Aorta (tissue), 5 donors: ENCODE results near the gene NT5C. TPM values are rescaled to one million over a fixed set of nuclear protein-coding genes. Genes with fewer than 3 reads are reported as not detected.
"Not testable (repeated sequence)": the region's sequence is repeated elsewhere in the genome, so short reads cannot be mapped to it uniquely, and the experiment has no call there.

Experiments
- ATAC-seq: fragments of 200-7000 bp; cut with Tn5 transposase; one replicate; pipeline ENCODE4 v1.9.1; 2022; ENCODE audit warnings: moderate library complexity; ENCODE audit not compliant: low FRiP score
- DNase-seq, 2 donors: peaks; one replicate each; pipeline ENCODE4 v3.0.0-alpha.2; 2020
- H3K27ac ChIP-seq, 2 donors: one replicate each; pipeline ENCODE4 v1.5.1; 2013; ENCODE audit warnings: low read length in 2 of 2, mild to moderate bottlenecking in 2 of 2, moderate library complexity in 2 of 2, control low read depth in 1 of 2, inconsistent platforms in 1 of 2, low read depth in 1 of 2
- H3K27me3 ChIP-seq, 2 donors: one replicate each; pipeline ENCODE4 v1.6.1; 2013; ENCODE audit warnings: control low read depth in 1 of 2, low read length in 1 of 2, mild to moderate bottlenecking in 1 of 2, moderate library complexity in 1 of 2; ENCODE audit not compliant: insufficient read depth in 2 of 2, control insufficient read depth in 1 of 2
- H3K36me3 ChIP-seq, 2 donors: one replicate each; pipeline ENCODE4 v1.6.1; 2013; ENCODE audit warnings: control low read depth in 1 of 2, low read length in 1 of 2, mild to moderate bottlenecking in 1 of 2; ENCODE audit not compliant: insufficient read depth in 2 of 2, control insufficient read depth in 1 of 2
- H3K4me1 ChIP-seq, 2 donors: one replicate each; pipeline ENCODE4 v1.6.1; 2013; ENCODE audit warnings: low read length in 2 of 2, control low read depth in 1 of 2, mild to moderate bottlenecking in 1 of 2, moderate library complexity in 1 of 2; ENCODE audit not compliant: insufficient read depth in 2 of 2, control insufficient read depth in 1 of 2
- H3K4me3 ChIP-seq, 2 donors: one replicate each; pipeline ENCODE4 v1.5.1; 2013; ENCODE audit warnings: low read length in 2 of 2, control low read depth in 1 of 2, mild to moderate bottlenecking in 1 of 2
- H3K9me3 ChIP-seq: one replicate; pipeline ENCODE4 v1.6.1; 2013; ENCODE audit warnings: mild to moderate bottlenecking, low read length; ENCODE audit not compliant: control insufficient read depth
- WGBS, 2 donors: extraction: QIAGEN DNeasy Blood & Tissue Kit; methylation state at CpG; one replicate each; pipeline ENCODE4 v1.1.7; 2013; 5-methylcytosine and 5-hydroxymethylcytosine counted together
- intact Hi-C, 2 donors: fragments of 100-400 bp; cut with DNase I; formaldehyde crosslinking; loops; one replicate each; pipeline versions ENCODE4 v1.14.2 to v1.15.0; 2022
- polyA plus RNA-seq, 2 donors: library from polyadenylated mRNA; stranded (reverse); fragments of 200-250 nt; gene quantifications; one replicate each; pipeline ENCODE4 v1.2.3, GENCODE V29; 2013
- total RNA-seq, 2 donors: library from RNA; stranded (reverse); fragmentation: NEBNext Ultra II Directional; extraction: Animal tissue kit (Norgen Biotek cat#: 25700); gene quantifications; one replicate each; pipeline ENCODE4 v1.2.1, GENCODE V29; 2021
- donor health status: healthy with polysubstance abuse.
- donor health status: Bipolar disorder and iron deficiency.
- donor health status: DM: no; HTN: no; CAD: no.
- donor health status: DM: no; HTN: no; CAD: no.
- donor health status: DM: yes; HTN: yes; CAD: no.

NT5C gene
- total and polyA plus RNA-seq, 4 donors = 24.7 to 93.0 (median 29.1) TPM

GRCh38 chr17:75163074-75163473 is 31.5 kb upstream of the NT5C start:
- intact Hi-C loops = no loop called here
- H3K4me1 ChIP-seq = no peaks in the 10 kb centered on the region
- H3K9me3 ChIP-seq = no peaks in the 10 kb centered on the region
- H3K27ac ChIP-seq = no peak overlapping the region
- H3K27me3 ChIP-seq = no peaks in the 10 kb centered on the region
- no peaks in the 10 kb centered on the region for H3K36me3 ChIP-seq
- DNase-seq (peak in 1 of 2 donors; percentile 8), ATAC-seq (no peak)
- 81 to 83% methylated on average over 5 of the region's 5 CpGs for WGBS, 2 donors
- H3K4me3 ChIP-seq = no peak overlapping the region

- ATAC-seq (no peak), DNase-seq (no peak)
- no peaks in the 10 kb centered on the region for H3K27me3 ChIP-seq
- H3K9me3 ChIP-seq = no peaks in the 10 kb centered on the region
- no peak overlapping the region for H3K4me3 ChIP-seq
- intact Hi-C loops = no loop called here
- H3K36me3 ChIP-seq = no peaks in the 10 kb centered on the region
- WGBS, 2 donors = 90% methylated on average over 5 of the region's 5 CpGs
- H3K27ac ChIP-seq = no peak overlapping the region
- no peaks in the 10 kb centered on the region for H3K4me1 ChIP-seq
Observed at GRCh38 chr17:75160211-75160610, 28.7 kb upstream of the NT5C start.

- ATAC-seq = no peak
- Histone ChIP-seq H3K36me3 (no peaks in the 10 kb centered on the region), H3K4me3 (no peak overlapping the region), H3K27me3 (no peaks in the 10 kb centered on the region), H3K9me3 (no peaks in the 10 kb centered on the region), H3K4me1 (no peaks in the 10 kb centered on the region), H3K27ac (no peak overlapping the region)
- intact Hi-C loops = no loop called here
- no peak for DNase-seq
- 85 to 87% methylated on average over 4 of the region's 4 CpGs for WGBS, 2 donors
Observed at GRCh38 chr17:75159196-75160031, 27.9 kb upstream of the NT5C start.

- intact Hi-C loops, H3K27ac ChIP-seq, ATAC-seq, DNase-seq, H3K4me3 ChIP-seq, H3K9me3 ChIP-seq, H3K27me3 ChIP-seq, H3K4me1 ChIP-seq, H3K36me3 ChIP-seq: not testable (repeated sequence)
- WGBS, 2 donors = 88 to 89% methylated on average over 8 of the region's 8 CpGs
Observed at GRCh38 chr17:75158480-75158879, 26.9 kb upstream of the NT5C start.

- H3K36me3 ChIP-seq = no peaks in the 10 kb centered on the region
- H3K9me3 ChIP-seq = no peaks in the 10 kb centered on the region
- intact Hi-C loops = no loop called here
- WGBS, 2 donors = 85 to 96% methylated on average over 3 of the region's 3 CpGs
- no peak overlapping the region for H3K27ac ChIP-seq
- ATAC-seq = no peak
- peak in 1 of 2 donors; percentile 5 for DNase-seq
- H3K27me3 ChIP-seq = peaks cover 0 to 2% of the 10 kb centered on the region in 2 donors
- no peak overlapping the region for H3K4me3 ChIP-seq
- H3K4me1 ChIP-seq = no peaks in the 10 kb centered on the region
Observed at GRCh38 chr17:75155191-75155601, 23.7 kb upstream of the NT5C start.

- Histone ChIP-seq H3K4me3 (peak within 1 kb of the TSS; percentile 44 to 69), H3K4me1 (no peaks in the 10 kb centered on the region), H3K27me3 (peaks cover 0 to 2% of the 10 kb centered on the region in 2 donors), H3K36me3 (no peaks in the 10 kb centered on the region), H3K27ac (no peak within 1 kb of the TSS), H3K9me3 (no peaks in the 10 kb centered on the region)
- peak; percentile 99 for ATAC-seq
- 2 to 3% methylated on average over 43 to 67 of the region's 67 CpGs for WGBS, 2 donors
- DNase-seq = peak; percentile 98 to 99
- intact Hi-C loops = no loop called here
Observed at GRCh38 chr17:75154195-75155106, 22.9 kb upstream of the NT5C start, which contains the start of gene JPT1. Gene JPT1 (minus strand): TSS chr17:75154512. CDS start chr17:75154397, 115 bp downstream.

- H3K27me3 ChIP-seq = peaks cover 0 to 2% of the 10 kb centered on the region in 2 donors
- H3K4me1 ChIP-seq = no peaks in the 10 kb centered on the region
- H3K4me3 ChIP-seq = peak overlapping the region; percentile 44 to 69
- no peaks in the 10 kb centered on the region for H3K9me3 ChIP-seq
- no peak for DNase-seq
- no peak for ATAC-seq
- 0 to 1% methylated on average over 25 to 35 of the region's 35 CpGs for WGBS, 2 donors
- no peak overlapping the region for H3K27ac ChIP-seq
- intact Hi-C loops = no loop called here
- no peaks in the 10 kb centered on the region for H3K36me3 ChIP-seq
Observed at GRCh38 chr17:75153780-75154194, 22.2 kb upstream of the NT5C start.

GRCh38 chr17:75152922-75153779 is 21.6 kb upstream of the NT5C start:
- ATAC-seq (no peak), DNase-seq (peak in 1 of 2 donors; percentile 53)
- Histone ChIP-seq H3K9me3 (no peaks in the 10 kb centered on the region), H3K27ac (no peak overlapping the region), H3K4me1 (no peaks in the 10 kb centered on the region), H3K36me3 (no peaks in the 10 kb centered on the region), H3K27me3 (peaks cover 0 to 2% of the 10 kb centered on the region in 2 donors), H3K4me3 (peak overlapping the region; percentile 44 to 69)
- 5 to 7% methylated on average over 28 of the region's 28 CpGs for WGBS, 2 donors
- intact Hi-C loops = no loop called here
